Cardiac muscle cell (in vitro differentiated cells and primary cell): ENCODE measurements around the gene CRADD. TPM values are rescaled to one million over a fixed set of nuclear protein-coding genes. Genes with fewer than 3 reads are reported as not detected.
"Not testable (repeated sequence)": the region's sequence is repeated elsewhere in the genome, so short reads cannot be mapped to it uniquely, and the experiment has no call there.

ENCODE experiments used
- DNase-seq, 2 donors: peaks; one replicate each; pipeline versions ENCODE4 v3.0.0 to v3.0.0-alpha.2; 2010 to 2017; ENCODE audit warnings: low read depth in 1 of 2, low spot score in 1 of 2
- H3K27ac ChIP-seq: fragments of 200-600 bp; sonication (generic); 2 replicates; pipeline ENCODE4 v1.5.1; 2016
- H3K27me3 ChIP-seq: fragments of 200-600 bp; sonication (generic); 2 replicates; pipeline ENCODE4 v1.6.0; 2016; ENCODE audit warnings: control low read depth
- H3K36me3 ChIP-seq: fragments of 200-600 bp; sonication (generic); 2 replicates; pipeline ENCODE4 v1.5.1; 2016; ENCODE audit warnings: control low read depth
- H3K4me1 ChIP-seq: fragments of 200-600 bp; sonication (generic); 2 replicates; pipeline ENCODE4 v1.8.1; 2017; ENCODE audit warnings: low read depth, mild to moderate bottlenecking, mixed run types
- H3K4me3 ChIP-seq: fragments of 200-600 bp; sonication (generic); 2 replicates; pipeline ENCODE4 v1.5.1; 2016; ENCODE audit warnings: mild to moderate bottlenecking
- H3K9me3 ChIP-seq: fragments of 200-600 bp; sonication (generic); 2 replicates; pipeline ENCODE4 v1.5.1; 2017; ENCODE audit warnings: low read depth, mild to moderate bottlenecking, control low read depth
- CTCF ChIP-seq: IDR thresholded peaks from 2 replicates; pipeline ENCODE4 v1.5.1; 2012; ENCODE audit warnings: low read depth, mild to moderate bottlenecking, low read length
- polyA plus RNA-seq: library from polyadenylated mRNA; unstranded; fragments of >200 nt; fragmentation: Nextera tagmentation; extraction: Ambion mirVana; gene quantifications from 2 replicates; pipeline ENCODE4 v1.2.1, GENCODE V29; 2016
- total RNA-seq: library from RNA; depleted of rRNA; stranded (reverse); fragments of >200 nt; gene quantifications from 2 replicates; pipeline ENCODE4 v1.2.3, GENCODE V29; 2016

The CRADD gene
- total and polyA plus RNA-seq, 2 experiments from 2014 or later = 13.8 to 37.9 TPM

GRCh38 chr12:93710574-93710926 lies 33.4 kb downstream of the CRADD start:
- no peaks in the 10 kb centered on the region for H3K27me3 ChIP-seq
- peaks cover 3% of the 10 kb centered on the region for H3K4me1 ChIP-seq
- no peak overlapping the region for H3K27ac ChIP-seq
- no peak overlapping the region for H3K4me3 ChIP-seq
- H3K9me3 ChIP-seq = no peaks in the 10 kb centered on the region
- no peak for DNase-seq
- TF ChIP-seq CTCF = no peak
- H3K36me3 ChIP-seq = no peaks in the 10 kb centered on the region

GRCh38 chr12:93711502-93711901 lies 34.3 kb downstream of the CRADD start:
- H3K4me3 ChIP-seq, H3K36me3 ChIP-seq, H3K27me3 ChIP-seq, H3K9me3 ChIP-seq, H3K4me1 ChIP-seq, H3K27ac ChIP-seq, DNase-seq: not testable (repeated sequence)

- H3K4me1 ChIP-seq = no peaks in the 10 kb centered on the region
- no peaks in the 10 kb centered on the region for H3K9me3 ChIP-seq
- no peak for TF ChIP-seq CTCF
- H3K27ac ChIP-seq = no peak overlapping the region
- no peaks in the 10 kb centered on the region for H3K27me3 ChIP-seq
- H3K36me3 ChIP-seq = no peaks in the 10 kb centered on the region
- no peak for DNase-seq
- H3K4me3 ChIP-seq = no peak overlapping the region
Observed at GRCh38 chr12:93712200-93712599, 35.0 kb downstream of the CRADD start.

GRCh38 chr12:93713060-93713459 lies 35.9 kb downstream of the CRADD start:
- no peak for DNase-seq
- Histone ChIP-seq H3K36me3 (no peaks in the 10 kb centered on the region), H3K27ac (no peak overlapping the region), H3K4me1 (no peaks in the 10 kb centered on the region), H3K9me3 (no peaks in the 10 kb centered on the region), H3K4me3 (no peak overlapping the region), H3K27me3 (no peaks in the 10 kb centered on the region)
- TF ChIP-seq CTCF = no peak

GRCh38 chr12:93713800-93714199 lies 36.6 kb downstream of the CRADD start:
- Histone ChIP-seq H3K4me3 (no peak overlapping the region), H3K27ac (no peak overlapping the region), H3K4me1 (no peaks in the 10 kb centered on the region), H3K27me3 (no peaks in the 10 kb centered on the region), H3K9me3 (no peaks in the 10 kb centered on the region), H3K36me3 (no peaks in the 10 kb centered on the region)
- TF ChIP-seq CTCF = no peak
- DNase-seq = no peak

- no peak for DNase-seq
- H3K9me3 ChIP-seq = no peaks in the 10 kb centered on the region
- no peak for TF ChIP-seq CTCF
- H3K4me3 ChIP-seq = no peak overlapping the region
- no peaks in the 10 kb centered on the region for H3K27me3 ChIP-seq
- H3K27ac ChIP-seq = no peak overlapping the region
- H3K36me3 ChIP-seq = no peaks in the 10 kb centered on the region
- H3K4me1 ChIP-seq = no peaks in the 10 kb centered on the region
Observed at GRCh38 chr12:93714382-93714781, 37.2 kb downstream of the CRADD start.
